HG02763 (cell line): ENCODE data around the gene RAD9B.

Experiments used
- ATAC-seq: cut with Tn5 transposase; IDR thresholded peaks from one replicate; pipeline ENCODE4 v1.9.1; 2021; ENCODE audit warnings: mild to moderate bottlenecking, moderate library complexity; ENCODE audit not compliant: unreplicated experiment

The RAD9B gene

DNA sequence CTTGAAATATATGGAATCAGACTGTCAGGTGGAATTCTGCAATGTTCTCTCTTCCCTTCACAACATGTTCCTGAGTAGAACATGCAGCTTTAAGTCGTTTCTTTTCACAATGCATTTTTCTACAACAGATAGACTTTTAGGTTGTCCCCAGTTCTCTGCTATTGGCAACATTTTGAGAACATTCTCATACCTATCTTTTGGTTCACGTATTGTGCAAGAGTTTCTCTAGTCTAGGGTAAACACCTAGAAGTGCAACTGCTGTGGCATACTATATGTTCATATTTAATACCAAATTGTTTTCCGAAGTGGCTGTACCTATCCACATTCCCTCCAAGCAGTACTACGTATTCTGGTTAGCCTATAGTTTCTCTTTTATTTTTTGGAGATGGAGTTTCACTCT lies 48.9 kb downstream of the RAD9B start:
- ATAC-seq = no peak
